Measurements from ENCODE around the gene LATS2. TPM values are rescaled to one million over a fixed set of nuclear protein-coding genes. Genes with fewer than 3 reads are reported as not detected.

Gene LATS2
- total RNA-seq, 1 donor from 2014 or later: 15.4 TPM

GRCh38 chr13:21014502-21015170 lies 46.8 kb downstream of the LATS2 start:
- DNase-seq: no peak

GRCh38 chr13:21014139-21014501 lies 47.3 kb downstream of the LATS2 start:
- no peak for DNase-seq

GRCh38 chr13:21013682-21014038 lies 47.7 kb downstream of the LATS2 start:
- no peak for DNase-seq

- DNase-seq: no peak
Measured at GRCh38 chr13:21012841-21013681, 48.3 kb downstream of the LATS2 start.

GRCh38 chr13:21012211-21012610 lies 49.2 kb downstream of the LATS2 start:
- no peak for DNase-seq

GRCh38 chr13:21011378-21011777 lies 50.0 kb downstream of the LATS2 start:
- no peak for DNase-seq

- DNase-seq: no peak
Measured at GRCh38 chr13:21010621-21011020, 50.8 kb downstream of the LATS2 start.

GRCh38 chr13:21009036-21009435 lies 52.4 kb downstream of the LATS2 start:
- DNase-seq: no peak

- DNase-seq: no peak
Measured at GRCh38 chr13:21008026-21008425, 53.4 kb downstream of the LATS2 start.

GRCh38 chr13:21006141-21007005 lies 55.0 kb downstream of the LATS2 start:
- DNase-seq: no peak

- DNase-seq: no peak
Measured at GRCh38 chr13:21005193-21005592, 56.2 kb downstream of the LATS2 start.

GRCh38 chr13:21001471-21001870 lies 59.9 kb downstream of the LATS2 start:
- no peak for DNase-seq

- no peak for DNase-seq
Measured at GRCh38 chr13:21000647-21001046, 60.7 kb downstream of the LATS2 start.

GRCh38 chr13:20998649-20999415 lies 62.6 kb downstream of the LATS2 start:
- no peak for DNase-seq

GRCh38 chr13:20997301-20998161 lies 63.9 kb downstream of the LATS2 start:
- peak; percentile 65 for DNase-seq

- no peak for DNase-seq
Measured at GRCh38 chr13:20995245-20995838, 66.0 kb downstream of the LATS2 start.

- DNase-seq: no peak
Measured at GRCh38 chr13:20994441-20994821, 67.0 kb downstream of the LATS2 start.

- no peak for DNase-seq
Measured at GRCh38 chr13:20993661-20994440, 67.5 kb downstream of the LATS2 start.

GRCh38 chr13:20993211-20993610 lies 68.2 kb downstream of the LATS2 start:
- no peak for DNase-seq
